ENCODE measurements around the gene CSF1R. TPM values are rescaled to one million over a fixed set of nuclear protein-coding genes. Genes with fewer than 3 reads are reported as not detected.
"Not testable (repeated sequence)": the region's sequence is repeated elsewhere in the genome, so short reads cannot be mapped to it uniquely, and the experiment has no call there.

Gene CSF1R
- total RNA-seq, 1 experiment from 2014 or later = 1.2 TPM

DNA sequence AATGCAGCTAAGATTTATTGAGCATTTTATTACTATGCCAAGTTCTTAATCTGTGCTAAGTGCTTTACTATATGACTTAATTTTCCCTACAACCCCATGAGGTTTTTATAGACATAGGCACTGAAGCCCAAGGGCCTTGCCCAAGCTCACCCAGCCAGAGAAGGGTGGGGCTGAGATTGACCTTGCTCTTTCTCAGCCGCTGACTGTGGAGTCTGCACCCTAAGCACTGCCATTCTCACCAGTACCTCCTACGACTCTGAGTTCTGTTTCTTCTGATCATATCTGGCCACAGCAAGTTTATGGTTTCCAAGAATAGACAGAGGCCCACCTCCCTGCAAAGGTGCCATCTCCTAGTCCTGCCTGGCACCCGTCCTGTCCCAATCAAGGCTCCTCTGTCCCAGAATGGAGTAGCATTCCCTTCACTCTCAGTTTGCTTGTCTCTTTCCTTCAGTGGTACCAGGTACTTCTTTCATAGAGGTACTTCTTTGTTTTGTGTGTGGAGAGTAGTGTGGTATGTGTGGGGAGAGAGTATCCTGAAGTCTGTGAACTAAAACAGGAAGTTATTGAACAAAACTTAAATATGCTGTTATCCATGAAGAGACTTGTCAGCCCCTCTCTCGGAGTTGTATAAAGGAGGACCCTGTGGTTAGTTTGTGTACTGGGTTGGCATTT is 42.6 kb downstream of the CSF1R start:
- no peak for DNase-seq (ENCODE audit: low read depth in 1 of 2, low spot score in 2 of 2)
- H3K36me3 ChIP-seq = peaks cover 99% of the 10 kb centered on the region
- H3K4me1 ChIP-seq (replicated peaks) = peaks cover 30% of the 10 kb centered on the region
- no peaks in the 10 kb centered on the region for H3K9me3 ChIP-seq (replicated peaks)
- no peak overlapping the region for H3K4me3 ChIP-seq
- peak overlapping the region; percentile 67 for H3K27ac ChIP-seq
- no peaks in the 10 kb centered on the region for H3K27me3 ChIP-seq (replicated peaks)

GRCh38 chr5:150042459-150042858 is 43.9 kb downstream of the CSF1R start:
- no peak overlapping the region for H3K27ac ChIP-seq
- H3K9me3 ChIP-seq (replicated peaks) = no peaks in the 10 kb centered on the region
- H3K27me3 ChIP-seq (replicated peaks) = no peaks in the 10 kb centered on the region
- H3K36me3 ChIP-seq = peaks cover 99% of the 10 kb centered on the region
- no peak overlapping the region for H3K4me3 ChIP-seq
- DNase-seq (ENCODE audit: low read depth in 1 of 2, low spot score in 2 of 2) = no peak
- peaks cover 30% of the 10 kb centered on the region for H3K4me1 ChIP-seq (replicated peaks)

GRCh38 chr5:150038547-150038946 is 47.8 kb downstream of the CSF1R start:
- H3K4me3 ChIP-seq = no peak overlapping the region
- H3K4me1 ChIP-seq (replicated peaks) = peaks cover 30% of the 10 kb centered on the region
- no peak for DNase-seq (ENCODE audit: low read depth in 1 of 2, low spot score in 2 of 2)
- H3K9me3 ChIP-seq (replicated peaks) = no peaks in the 10 kb centered on the region
- H3K36me3 ChIP-seq = peaks cover 97% of the 10 kb centered on the region
- no peak overlapping the region for H3K27ac ChIP-seq
- no peaks in the 10 kb centered on the region for H3K27me3 ChIP-seq (replicated peaks)

DNA sequence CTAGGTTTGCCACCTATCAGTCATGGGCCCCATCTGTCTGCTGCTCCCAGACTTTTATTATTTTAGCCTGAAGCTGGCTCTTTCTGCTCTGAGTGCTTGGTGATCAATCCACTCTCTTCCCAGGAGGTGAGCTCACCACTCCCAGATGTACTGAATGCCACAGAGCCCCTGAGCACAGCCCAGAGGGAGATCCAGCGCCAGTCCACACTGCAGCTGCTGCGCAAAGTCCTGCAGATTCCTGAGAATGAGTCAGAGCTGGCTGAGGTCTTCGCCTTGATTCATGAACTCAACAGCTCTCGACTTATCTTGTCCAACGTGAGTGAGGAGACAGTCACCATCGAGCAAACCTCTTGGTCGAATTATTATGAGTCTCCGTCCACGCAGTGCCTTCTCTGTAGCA is 49.8 kb downstream of the CSF1R start:
- no peaks in the 10 kb centered on the region for H3K9me3 ChIP-seq (replicated peaks)
- H3K4me1 ChIP-seq (replicated peaks) = peaks cover 20% of the 10 kb centered on the region
- H3K27ac ChIP-seq = peak overlapping the region; percentile 53
- DNase-seq (ENCODE audit: low read depth in 1 of 2, low spot score in 2 of 2) = peak; percentile 93 to 97
- H3K27me3 ChIP-seq (replicated peaks) = no peaks in the 10 kb centered on the region
- H3K4me3 ChIP-seq = no peak overlapping the region
- peaks cover 97% of the 10 kb centered on the region for H3K36me3 ChIP-seq

DNA sequence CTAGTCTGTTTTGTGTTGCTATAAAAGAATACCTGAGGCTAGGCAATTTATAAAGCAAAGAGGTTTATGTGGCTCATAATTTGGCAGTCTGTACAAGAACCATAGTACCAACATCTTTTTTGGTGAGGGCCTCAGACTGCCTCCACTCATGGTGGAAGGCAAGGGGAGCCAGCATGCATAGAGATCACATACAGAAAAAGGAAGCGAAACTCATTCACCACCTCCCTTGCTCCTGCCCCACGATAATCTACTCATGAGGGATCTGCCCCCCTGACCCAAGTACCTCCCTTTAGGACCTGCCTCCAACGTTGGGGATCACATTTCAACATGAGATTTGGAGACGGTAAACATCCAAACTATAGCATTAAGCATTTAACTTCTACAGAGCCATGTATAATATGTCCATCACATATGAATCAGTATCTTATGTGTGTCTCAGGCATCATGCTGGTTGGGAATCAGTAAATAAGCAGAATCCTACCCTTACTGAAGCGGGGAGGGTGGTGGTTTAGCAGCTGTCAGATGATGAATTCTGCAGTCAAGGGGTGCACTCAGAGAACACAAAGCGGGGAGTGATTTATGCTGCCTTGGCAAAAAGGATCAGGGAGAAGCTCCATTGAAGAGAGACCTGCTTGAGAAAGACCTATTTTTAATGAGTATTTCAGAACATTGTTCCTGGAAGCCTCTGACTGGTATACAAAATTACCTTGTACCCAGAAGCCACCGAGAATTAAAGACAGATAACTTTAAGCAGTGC is 51.0 kb downstream of the CSF1R start:
- Histone ChIP-seq H3K9me3 (replicated peaks) (no peaks in the 10 kb centered on the region), H3K4me3 (no peak overlapping the region), H3K36me3 (peaks cover 97% of the 10 kb centered on the region), H3K4me1 (replicated peaks) (peaks cover 20% of the 10 kb centered on the region), H3K27me3 (replicated peaks) (no peaks in the 10 kb centered on the region), H3K27ac (peak overlapping the region; percentile 40; the same call in 1 of the 2 replicates)
- DNase-seq (ENCODE audit: low read depth in 1 of 2, low spot score in 2 of 2) = no peak

DNA sequence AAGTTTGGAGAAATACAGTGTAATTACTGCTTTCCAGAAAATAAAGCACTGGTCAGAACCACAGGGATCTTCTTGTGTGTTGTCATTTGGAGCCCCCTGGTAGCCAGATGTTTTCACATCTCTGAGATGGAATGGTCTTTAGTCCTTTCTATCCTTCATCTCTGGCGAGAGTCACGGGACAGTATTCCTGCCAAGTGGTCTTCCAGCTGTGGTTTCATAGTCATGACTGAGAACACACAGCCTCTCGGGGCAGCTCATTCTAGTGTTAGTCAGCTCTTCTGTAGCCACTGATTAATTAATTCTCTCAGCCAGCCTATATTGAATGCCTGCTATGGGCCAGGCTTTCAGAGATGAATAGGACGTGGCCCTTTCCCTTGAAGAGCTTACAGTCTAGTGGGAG is 51.7 kb downstream of the CSF1R start:
- peaks cover 20% of the 10 kb centered on the region for H3K4me1 ChIP-seq (replicated peaks)
- H3K27me3 ChIP-seq (replicated peaks) = no peaks in the 10 kb centered on the region
- peaks cover 97% of the 10 kb centered on the region for H3K36me3 ChIP-seq
- H3K9me3 ChIP-seq (replicated peaks) = no peaks in the 10 kb centered on the region
- DNase-seq (ENCODE audit: low read depth in 1 of 2, low spot score in 2 of 2) = no peak
- no peak overlapping the region for H3K27ac ChIP-seq
- H3K4me3 ChIP-seq = no peak overlapping the region

DNA sequence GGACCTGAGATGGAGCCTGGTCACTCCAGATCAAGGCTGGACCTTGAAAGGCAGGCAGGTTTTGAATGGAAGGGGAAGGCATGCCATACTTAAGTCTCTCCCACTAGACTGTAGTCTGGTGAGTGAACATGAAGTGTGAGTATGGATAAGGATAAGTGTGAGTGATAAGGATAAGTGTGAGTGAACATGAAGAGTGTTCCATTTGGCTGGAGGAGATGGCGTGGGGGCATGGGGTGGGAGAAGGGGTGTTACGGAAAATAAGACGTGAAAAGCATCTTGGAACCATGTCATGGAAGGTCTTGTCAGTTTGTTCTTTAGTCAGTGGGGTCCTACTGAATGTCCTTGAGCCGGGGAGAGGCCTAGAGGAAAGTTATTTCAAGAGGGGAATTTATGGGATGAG is 53.0 kb downstream of the CSF1R start:
- H3K9me3 ChIP-seq (replicated peaks) = no peaks in the 10 kb centered on the region
- peaks cover 20% of the 10 kb centered on the region for H3K4me1 ChIP-seq (replicated peaks)
- no peak overlapping the region for H3K4me3 ChIP-seq
- H3K36me3 ChIP-seq = peaks cover 95% of the 10 kb centered on the region
- no peak for DNase-seq (ENCODE audit: low read depth in 1 of 2, low spot score in 2 of 2)
- no peaks in the 10 kb centered on the region for H3K27me3 ChIP-seq (replicated peaks)
- H3K27ac ChIP-seq = no peak overlapping the region

- not testable (repeated sequence) for H3K27ac ChIP-seq; H3K9me3 ChIP-seq (replicated peaks); DNase-seq (ENCODE audit: low read depth in 1 of 2, low spot score in 2 of 2); H3K27me3 ChIP-seq (replicated peaks); H3K4me3 ChIP-seq
- Histone ChIP-seq H3K4me1 (replicated peaks) (peaks cover 22% of the 10 kb centered on the region), H3K36me3 (peaks cover 96% of the 10 kb centered on the region)
These were observed 58.3 kb downstream of the CSF1R start for GRCh38 chr5:150028047-150028446.

DNA sequence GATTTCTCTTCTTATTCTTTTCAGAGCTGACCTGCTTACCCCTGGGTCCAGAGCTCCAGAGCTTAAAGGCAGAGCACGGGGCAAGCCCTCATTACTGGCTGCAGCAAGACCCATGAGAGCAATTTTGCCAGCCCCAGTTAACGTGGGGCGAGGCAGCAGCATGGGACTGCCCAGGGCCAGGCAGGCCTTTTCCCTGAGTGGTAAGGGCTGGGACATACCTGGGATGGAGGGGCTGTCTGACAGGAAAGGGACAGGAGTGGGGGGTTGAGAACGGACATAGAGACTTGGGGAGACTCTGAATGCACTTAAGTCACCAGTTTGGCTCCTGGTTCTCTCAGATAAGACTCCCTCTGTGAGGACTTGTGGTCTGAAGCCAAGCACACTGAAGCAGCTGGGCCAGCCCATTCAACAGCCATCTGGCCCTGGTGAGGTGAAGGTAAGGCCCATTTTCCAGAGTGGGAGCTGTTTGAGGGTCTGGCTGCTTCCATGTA is 59.6 kb downstream of the CSF1R start:
- H3K4me3 ChIP-seq = no peak overlapping the region
- H3K27ac ChIP-seq = no peak overlapping the region
- peaks cover 85% of the 10 kb centered on the region for H3K36me3 ChIP-seq
- H3K4me1 ChIP-seq (replicated peaks) = peaks cover 35% of the 10 kb centered on the region
- H3K27me3 ChIP-seq (replicated peaks) = no peaks in the 10 kb centered on the region
- DNase-seq (ENCODE audit: low read depth in 1 of 2, low spot score in 2 of 2) = no peak
- no peaks in the 10 kb centered on the region for H3K9me3 ChIP-seq (replicated peaks)

GRCh38 chr5:150024346-150024984 is 61.9 kb downstream of the CSF1R start:
- no peak for DNase-seq (ENCODE audit: low read depth in 1 of 2, low spot score in 2 of 2)
- Histone ChIP-seq H3K4me1 (replicated peaks) (peaks cover 56% of the 10 kb centered on the region), H3K27ac (0 out of 2 replicates have a peak overlapping the region, but pooled peaks have one; percentile 7), H3K27me3 (replicated peaks) (no peaks in the 10 kb centered on the region), H3K4me3 (no peak overlapping the region), H3K36me3 (peaks cover 82% of the 10 kb centered on the region), H3K9me3 (replicated peaks) (no peaks in the 10 kb centered on the region)

- DNase-seq (ENCODE audit: low read depth in 1 of 2, low spot score in 2 of 2) = no peak
- no peaks in the 10 kb centered on the region for H3K27me3 ChIP-seq (replicated peaks)
- no peak overlapping the region for H3K4me3 ChIP-seq
- H3K4me1 ChIP-seq (replicated peaks) = peaks cover 56% of the 10 kb centered on the region
- H3K27ac ChIP-seq = no peak overlapping the region; the same call in 1 of the 2 replicates
- no peaks in the 10 kb centered on the region for H3K9me3 ChIP-seq (replicated peaks)
- peaks cover 86% of the 10 kb centered on the region for H3K36me3 ChIP-seq
These were observed 63.2 kb downstream of the CSF1R start for GRCh38 chr5:150023136-150023535.

DNA sequence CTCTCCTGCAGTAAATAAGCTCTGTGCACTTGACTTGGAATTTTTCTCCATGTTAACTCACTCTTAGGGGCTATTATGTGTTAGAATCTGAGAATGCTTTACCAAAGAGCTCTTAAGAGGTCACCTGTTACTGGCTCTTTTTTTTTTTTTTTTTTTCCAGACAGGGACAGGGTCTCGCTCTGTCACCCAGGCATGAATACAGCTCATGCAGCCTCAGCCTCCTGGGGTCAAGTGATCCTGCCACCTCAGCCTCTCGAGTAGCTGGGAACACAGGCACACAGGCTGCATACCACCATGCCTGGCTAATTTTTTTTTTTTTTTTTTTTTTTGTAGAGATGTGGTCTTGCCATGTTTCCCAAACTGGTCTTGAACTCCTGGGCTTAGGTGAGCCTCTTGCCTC is 63.7 kb downstream of the CSF1R start:
- peaks cover 86% of the 10 kb centered on the region for H3K36me3 ChIP-seq
- peak overlapping the region; percentile 73 for H3K27ac ChIP-seq
- peaks cover 56% of the 10 kb centered on the region for H3K4me1 ChIP-seq (replicated peaks)
- DNase-seq (ENCODE audit: low read depth in 1 of 2, low spot score in 2 of 2) = no peak
- no peaks in the 10 kb centered on the region for H3K9me3 ChIP-seq (replicated peaks)
- no peak overlapping the region for H3K4me3 ChIP-seq
- no peaks in the 10 kb centered on the region for H3K27me3 ChIP-seq (replicated peaks)

GRCh38 chr5:150022158-150022531 is 64.2 kb downstream of the CSF1R start:
- H3K27me3 ChIP-seq (replicated peaks) = no peaks in the 10 kb centered on the region
- H3K4me3 ChIP-seq = no peak overlapping the region
- peak; percentile 73 to 90 for DNase-seq (ENCODE audit: low read depth in 1 of 2, low spot score in 2 of 2)
- H3K4me1 ChIP-seq (replicated peaks) = peaks cover 56% of the 10 kb centered on the region
- H3K27ac ChIP-seq = peak overlapping the region; percentile 73
- peaks cover 86% of the 10 kb centered on the region for H3K36me3 ChIP-seq
- no peaks in the 10 kb centered on the region for H3K9me3 ChIP-seq (replicated peaks)

Data from SJSA1 (cell line).